ENCODE results near the gene SLC6A20.

The SLC6A20 gene

GRCh38 chr3:45795882-45796765 is at the start of gene SLC6A20:
Gene SLC6A20 (minus strand): TSS chr3:45796536. CDS start chr3:45796419, 117 bp downstream.
- ATAC-seq (peak; percentile 25), DNase-seq (peak; percentile 30)

GRCh38 chr3:45844616-45845015 is 48.3 kb upstream of the SLC6A20 start:
- no peak for DNase-seq
- no peak for ATAC-seq

- no peak for DNase-seq
- ATAC-seq: no peak
Measured at GRCh38 chr3:45842851-45843625, 46.7 kb upstream of the SLC6A20 start.

GRCh38 chr3:45841757-45842491 is 45.6 kb upstream of the SLC6A20 start, which contains the start of gene LZTFL1:
Gene LZTFL1 (minus strand): TSS chr3:45842119. CDS start chr3:45841991, 128 bp downstream.
- DNase-seq (peak; percentile 87), ATAC-seq (peak; percentile 89)

- DNase-seq (no peak), ATAC-seq (peak; percentile 33)
Measured at GRCh38 chr3:45841420-45841756, 45.1 kb upstream of the SLC6A20 start.

- DNase-seq (no peak), ATAC-seq (no peak)
Measured at GRCh38 chr3:45838466-45838865, 42.1 kb upstream of the SLC6A20 start.

GRCh38 chr3:45832699-45833098 is 36.4 kb upstream of the SLC6A20 start:
- ATAC-seq (no peak), DNase-seq (no peak)

GRCh38 chr3:45830121-45830520 is 33.8 kb upstream of the SLC6A20 start:
- DNase-seq (no peak), ATAC-seq (no peak)

GRCh38 chr3:45826908-45827307 is 30.6 kb upstream of the SLC6A20 start:
- ATAC-seq: no peak
- no peak for DNase-seq

GRCh38 chr3:45826321-45826720 is 30.0 kb upstream of the SLC6A20 start:
- peak; percentile 69 for ATAC-seq

GRCh38 chr3:45821127-45821526 is 24.8 kb upstream of the SLC6A20 start:
- DNase-seq (no peak), ATAC-seq (no peak)

More at GRCh38 chr3:45826321-45826720, 30.0 kb upstream of the SLC6A20 start:
- DNase-seq: no peak

GRCh38 chr3:45819543-45819942 is 23.2 kb upstream of the SLC6A20 start:
- DNase-seq (no peak), ATAC-seq (no peak)

GRCh38 chr3:45817831-45818522 is 21.6 kb upstream of the SLC6A20 start:
- DNase-seq (no peak), ATAC-seq (peak; percentile 46)

GRCh38 chr3:45816544-45816943 is 20.2 kb upstream of the SLC6A20 start:
- DNase-seq: no peak
- no peak for ATAC-seq

- no peak for DNase-seq
- no peak for ATAC-seq
Measured at GRCh38 chr3:45814322-45814721, 18.0 kb upstream of the SLC6A20 start.

GRCh38 chr3:45807681-45808540 is 11.6 kb upstream of the SLC6A20 start:
- ATAC-seq (no peak), DNase-seq (no peak)

GRCh38 chr3:45807133-45807532 is 10.8 kb upstream of the SLC6A20 start:
- DNase-seq: no peak

GRCh38 chr3:45806072-45806471 is 9.7 kb upstream of the SLC6A20 start:
- DNase-seq (no peak), ATAC-seq (no peak)

More at GRCh38 chr3:45807133-45807532, 10.8 kb upstream of the SLC6A20 start:
- no peak for ATAC-seq

GRCh38 chr3:45803252-45803935 is 7.1 kb upstream of the SLC6A20 start:
- no peak for ATAC-seq
- no peak for DNase-seq

- ATAC-seq (no peak), DNase-seq (no peak)
Measured at GRCh38 chr3:45802146-45802545, 5.8 kb upstream of the SLC6A20 start.
